H9 (cell line): ENCODE measurements around the gene GLIPR2. TPM values are rescaled to one million over a fixed set of nuclear protein-coding genes. Genes with fewer than 3 reads are reported as not detected.

ENCODE experiments used
- DNase-seq: peaks from one replicate; pipeline ENCODE4 v3.0.0-alpha.2; 2017
- H2AFZ ChIP-seq: one replicate; pipeline ENCODE4 v1.6.1; 2013; ENCODE audit warnings: mild to moderate bottlenecking, low read length, control low read depth, moderate library complexity
- H2AK5ac ChIP-seq: 2 replicates; pipeline ENCODE4 v1.6.1; 2013; ENCODE audit warnings: low read length, control low read depth, mixed read lengths; ENCODE audit not compliant: insufficient read length
- H2BK120ac ChIP-seq: one replicate; pipeline ENCODE4 v1.6.1; 2013; ENCODE audit warnings: low read depth, mild to moderate bottlenecking, low read length, control low read depth, inconsistent platforms; ENCODE audit not compliant: poor library complexity, severe bottlenecking
- H2BK12ac ChIP-seq: 2 replicates; pipeline ENCODE4 v1.6.1; 2013; ENCODE audit warnings: low read length, control low read depth, mixed read lengths, low read depth; ENCODE audit not compliant: insufficient read length
- H2BK15ac ChIP-seq: 2 replicates; pipeline ENCODE4 v1.6.1; 2013; ENCODE audit warnings: low read depth, low read length, control low read depth
- H2BK20ac ChIP-seq: one replicate; pipeline ENCODE4 v1.6.1; 2013; ENCODE audit warnings: low read depth, mild to moderate bottlenecking, low read length, control low read depth, inconsistent platforms; ENCODE audit not compliant: poor library complexity, severe bottlenecking
- H2BK5ac ChIP-seq: 2 replicates; pipeline ENCODE4 v1.6.1; 2013; ENCODE audit warnings: low read length, control low read depth, mixed read lengths; ENCODE audit not compliant: insufficient read length
- H3K14ac ChIP-seq: 2 replicates; pipeline ENCODE4 v1.6.1; 2013; ENCODE audit warnings: low read length, control low read depth; ENCODE audit not compliant: insufficient read depth
- H3K18ac ChIP-seq: 2 replicates; pipeline ENCODE4 v1.6.1; 2013; ENCODE audit warnings: low read depth, mild to moderate bottlenecking, mixed read lengths, low read length, control low read depth; ENCODE audit not compliant: insufficient read length
- H3K23ac ChIP-seq: 2 replicates; pipeline ENCODE4 v1.6.1; 2013; ENCODE audit warnings: low read length, control low read depth, mixed read lengths, low read depth; ENCODE audit not compliant: insufficient read length
- H3K23me2 ChIP-seq: 2 replicates; pipeline ENCODE4 v1.6.1; 2013; ENCODE audit warnings: low read depth, mild to moderate bottlenecking, mixed read lengths, low read length, control low read depth; ENCODE audit not compliant: insufficient read length, poor library complexity, severe bottlenecking
- H3K27ac ChIP-seq: 2 replicates; pipeline ENCODE4 v1.5.1; 2013; ENCODE audit warnings: low read length, control low read depth, mixed read lengths, low read depth; ENCODE audit not compliant: insufficient read length
- H3K27me3 ChIP-seq: 2 replicates; pipeline ENCODE4 v1.6.1; 2013; ENCODE audit warnings: low read length, control low read depth, inconsistent platforms; ENCODE audit not compliant: insufficient read depth
- H3K4ac ChIP-seq: 2 replicates; pipeline ENCODE4 v1.6.1; 2013; ENCODE audit warnings: low read depth, mild to moderate bottlenecking, control low read depth, inconsistent platforms, low read length, moderate library complexity
- H3K4me1 ChIP-seq: 2 replicates; pipeline ENCODE4 v1.6.1; 2013; ENCODE audit warnings: low read length, control low read depth, inconsistent platforms; ENCODE audit not compliant: insufficient read depth
- H3K4me2 ChIP-seq: 2 replicates; pipeline ENCODE4 v1.6.1; 2013; ENCODE audit warnings: low read length, control low read depth, mixed read lengths; ENCODE audit not compliant: insufficient read length, insufficient read depth
- H3K56ac ChIP-seq: 2 replicates; pipeline ENCODE4 v1.6.1; 2013; ENCODE audit warnings: low read depth, mild to moderate bottlenecking, mixed read lengths, low read length, control low read depth; ENCODE audit not compliant: insufficient read length
- H3K79me1 ChIP-seq: 2 replicates; pipeline ENCODE4 v1.6.1; 2013; ENCODE audit warnings: low read depth, mild to moderate bottlenecking, moderate library complexity, low read length, control low read depth, inconsistent platforms; ENCODE audit not compliant: insufficient read depth, poor library complexity, severe bottlenecking
- H3K79me2 ChIP-seq: 2 replicates; pipeline ENCODE4 v1.6.1; 2013; ENCODE audit warnings: low read length, control low read depth, inconsistent platforms; ENCODE audit not compliant: insufficient read depth
- H3K9ac ChIP-seq: 2 replicates; pipeline ENCODE4 v1.6.1; 2013; ENCODE audit warnings: low read length, control low read depth, mixed read lengths; ENCODE audit not compliant: insufficient read length; ENCODE audit errors: extremely low read depth
- H3K9me3 ChIP-seq: one replicate; pipeline ENCODE4 v1.6.1; 2013; ENCODE audit warnings: low read depth, low read length, inconsistent platforms; ENCODE audit not compliant: control insufficient read depth
- H3T11ph ChIP-seq: one replicate; pipeline ENCODE4 v1.6.1; 2013; ENCODE audit warnings: mild to moderate bottlenecking, low read length, control low read depth, inconsistent platforms
- H4K20me1 ChIP-seq: one replicate; pipeline ENCODE4 v1.6.1; 2013; ENCODE audit not compliant: control insufficient read depth, insufficient read length, insufficient read depth
- H4K5ac ChIP-seq: 2 replicates; pipeline ENCODE4 v1.6.1; 2013; ENCODE audit warnings: low read depth, mild to moderate bottlenecking, mixed read lengths, low read length, control low read depth; ENCODE audit not compliant: insufficient read length
- H4K8ac ChIP-seq: replicated peaks from 2 replicates; pipeline ENCODE4 v1.6.1; 2013; ENCODE audit warnings: low read length, control low read depth, mixed read lengths, low read depth; ENCODE audit not compliant: insufficient read length
- H4K91ac ChIP-seq: 2 replicates; pipeline ENCODE4 v1.6.1; 2013; ENCODE audit warnings: low read depth, mild to moderate bottlenecking, moderate library complexity, mixed read lengths, low read length, control low read depth; ENCODE audit not compliant: insufficient read length
- H3K27ac Mint-ChIP-seq, 3 experiments: 2 replicates in 2 of 3; 3 replicates in 1 of 3; pipeline ENCODE4 v1.8.0; 2020 to 2021; ENCODE audit warnings: mixed read lengths in 3 of 3, mild to moderate bottlenecking in 1 of 3, moderate library complexity in 1 of 3
- H3K27me3 Mint-ChIP-seq: 2 replicates; pipeline ENCODE4 v1.8.0; 2021; ENCODE audit warnings: low read depth, mild to moderate bottlenecking, moderate library complexity, mixed read lengths
- H3K36me3 Mint-ChIP-seq, 3 experiments: 2 replicates in 2 of 3; 3 replicates in 1 of 3; pipeline ENCODE4 v1.8.0; 2020 to 2021; ENCODE audit warnings: low read depth in 3 of 3, mixed read lengths in 3 of 3; ENCODE audit not compliant: insufficient read depth in 1 of 3
- H3K4me1 Mint-ChIP-seq, 2 experiments: 2 replicates each; pipeline ENCODE4 v1.8.0; 2020; ENCODE audit warnings: mixed read lengths in 2 of 2
- H3K4me3 Mint-ChIP-seq, 2 experiments: 2 replicates in 1 of 2; 3 replicates in 1 of 2; pipeline ENCODE4 v1.8.0; 2020 to 2021; ENCODE audit warnings: mild to moderate bottlenecking in 2 of 2, mixed read lengths in 2 of 2, moderate library complexity in 1 of 2
- H3K9me3 Mint-ChIP-seq, 2 experiments: 2 replicates in 1 of 2; 3 replicates in 1 of 2; pipeline ENCODE4 v1.8.0; 2020; ENCODE audit warnings: mild to moderate bottlenecking in 2 of 2, mixed read lengths in 2 of 2, moderate library complexity in 1 of 2
- WGBS: extraction: QIAGEN DNeasy Blood & Tissue Kit; methylation state at CpG from one replicate; pipeline ENCODE4 v1.1.7; 2013; ENCODE audit warnings: missing lambda C conversion rate, low lambda C conversion rate, mixed read lengths; ENCODE audit not compliant: insufficient read length; ENCODE audit errors: extremely low coverage; 5-methylcytosine and 5-hydroxymethylcytosine counted together
- total RNA-seq: library from RNA; stranded (reverse); gene quantifications from 2 replicates; pipeline ENCODE4 v1.2.1, GENCODE V29; 2021
- TF ChIP-seq, protein P1 (sequence below): fragments of 200-600 bp; sonication (generic); conservative IDR thresholded peaks from 3 replicates; pipeline ENCODE4 v1.8.0; 2021; ENCODE audit warnings: antibody characterized with exemption, mild to moderate bottlenecking

Gene GLIPR2
- total RNA-seq, 1 experiment from 2014 or later, result 10.0 TPM

DNA sequence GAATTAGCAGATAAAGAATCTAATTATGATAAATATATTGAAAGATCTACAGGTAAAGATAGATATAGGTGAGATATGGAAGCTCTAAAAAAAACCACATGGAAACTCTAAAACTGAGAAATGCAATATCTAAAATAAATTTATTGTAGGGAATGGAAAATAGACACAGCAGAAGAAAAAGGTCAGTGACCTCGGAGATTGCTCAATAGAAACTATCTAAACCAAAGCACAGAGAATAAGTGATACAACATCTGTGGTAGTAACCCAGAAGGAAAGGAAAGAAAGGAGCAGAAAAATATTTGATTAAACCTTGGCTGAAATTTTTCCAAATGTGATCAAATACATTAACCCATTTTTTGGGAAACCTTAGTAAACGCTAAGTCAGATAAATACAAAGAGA lies 43.1 kb upstream of the GLIPR2 start:
- H3K23ac ChIP-seq, result no peak overlapping the region
- Mint-ChIP-seq H3K4me3 (no peak overlapping the region), H3K36me3 (no peaks in the 10 kb centered on the region), H3K4me1 (peaks cover 20 to 27% of the 10 kb centered on the region in 2 experiments), H3K27me3 (no peaks in the 10 kb centered on the region), H3K27ac (peak overlapping the region; percentile 45 to 65 (median 50); a peak in 5 of 7 replicates), H3K9me3 (no peaks in the 10 kb centered on the region)
- no peak overlapping the region for H2BK15ac ChIP-seq
- no peak overlapping the region for H4K8ac ChIP-seq
- no peaks in the 10 kb centered on the region for H4K20me1 ChIP-seq
- no peak overlapping the region for H3K9ac ChIP-seq
- H2BK120ac ChIP-seq, result no peak overlapping the region
- H3K27ac ChIP-seq, result no peak overlapping the region
- no peak overlapping the region for H2BK12ac ChIP-seq
- no peak overlapping the region for H2BK5ac ChIP-seq
- no peak overlapping the region for H2BK20ac ChIP-seq
- H3K14ac ChIP-seq, result no peak overlapping the region
- no peaks in the 10 kb centered on the region for H3K23me2 ChIP-seq
- no peak overlapping the region for H2AK5ac ChIP-seq
- no peak overlapping the region for H3K56ac ChIP-seq
- no peak overlapping the region for H3K4me2 ChIP-seq
- no peak overlapping the region for H2AFZ ChIP-seq
- no peak overlapping the region for H3K4ac ChIP-seq
- TF ChIP-seq, protein P1, sequence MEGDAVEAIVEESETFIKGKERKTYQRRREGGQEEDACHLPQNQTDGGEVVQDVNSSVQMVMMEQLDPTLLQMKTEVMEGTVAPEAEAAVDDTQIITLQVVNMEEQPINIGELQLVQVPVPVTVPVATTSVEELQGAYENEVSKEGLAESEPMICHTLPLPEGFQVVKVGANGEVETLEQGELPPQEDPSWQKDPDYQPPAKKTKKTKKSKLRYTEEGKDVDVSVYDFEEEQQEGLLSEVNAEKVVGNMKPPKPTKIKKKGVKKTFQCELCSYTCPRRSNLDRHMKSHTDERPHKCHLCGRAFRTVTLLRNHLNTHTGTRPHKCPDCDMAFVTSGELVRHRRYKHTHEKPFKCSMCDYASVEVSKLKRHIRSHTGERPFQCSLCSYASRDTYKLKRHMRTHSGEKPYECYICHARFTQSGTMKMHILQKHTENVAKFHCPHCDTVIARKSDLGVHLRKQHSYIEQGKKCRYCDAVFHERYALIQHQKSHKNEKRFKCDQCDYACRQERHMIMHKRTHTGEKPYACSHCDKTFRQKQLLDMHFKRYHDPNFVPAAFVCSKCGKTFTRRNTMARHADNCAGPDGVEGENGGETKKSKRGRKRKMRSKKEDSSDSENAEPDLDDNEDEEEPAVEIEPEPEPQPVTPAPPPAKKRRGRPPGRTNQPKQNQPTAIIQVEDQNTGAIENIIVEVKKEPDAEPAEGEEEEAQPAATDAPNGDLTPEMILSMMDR, result no peak
- peaks cover 4% of the 10 kb centered on the region; the same call in 1 of the 2 replicates for H3K4me1 ChIP-seq
- H3T11ph ChIP-seq, result no peak overlapping the region
- no CpG with 5 or more reads among the region's 2 CpGs for WGBS
- no peaks in the 10 kb centered on the region for H3K79me2 ChIP-seq
- no peak for DNase-seq
- no peak overlapping the region for H4K5ac ChIP-seq
- H3K18ac ChIP-seq, result no peak overlapping the region
- H3K27me3 ChIP-seq, result no peaks in the 10 kb centered on the region
- no peaks in the 10 kb centered on the region for H3K9me3 ChIP-seq
- H3K79me1 ChIP-seq, result no peaks in the 10 kb centered on the region
- H4K91ac ChIP-seq, result no peak overlapping the region
